Astrocyte (in vitro differentiated cells and primary cell): ENCODE data around the gene VPS41.

Experiments used
- CTCF ChIP-seq: IDR thresholded peaks from 2 replicates; pipeline ENCODE4 v1.5.1; 2011; ENCODE audit warnings: low read depth, mild to moderate bottlenecking, inconsistent platforms, low read length, moderate library complexity; ENCODE audit not compliant: insufficient read depth
- EZH2 ChIP-seq: IDR thresholded peaks from 2 replicates; pipeline ENCODE4 v1.6.1; 2012; ENCODE audit warnings: mild to moderate bottlenecking, low read length, inconsistent platforms; ENCODE audit not compliant: insufficient read depth

GRCh38 chr7:38759028-38759427 lies 150.0 kb downstream of the VPS41 start:
- TF ChIP-seq CTCF (no peak), EZH2 (no peak)
